HepG2 (cell line): Measurements from ENCODE around the gene PIH1D2. TPM values are rescaled to one million over a fixed set of nuclear protein-coding genes. Genes with fewer than 3 reads are reported as not detected.

Source experiments
- FOSL2 ChIP-seq: sonication (generic); formaldehyde crosslinking; IDR thresholded peaks from 2 replicates; pipeline ENCODE4 v1.4.0; 2020; ENCODE audit warnings: missing genetic modification reagents
- HOXA9 ChIP-seq: sonication (generic); formaldehyde crosslinking; IDR thresholded peaks from 2 replicates; pipeline ENCODE4 v1.8.1; 2022; ENCODE audit warnings: missing genetic modification reagents, mild to moderate bottlenecking, moderate library complexity, borderline replicate concordance
- JDP2 ChIP-seq: sonication (generic); formaldehyde crosslinking; IDR thresholded peaks from 2 replicates; pipeline ENCODE4 v1.8.1; 2022; ENCODE audit warnings: missing genetic modification reagents, borderline replicate concordance
- MEIS2 ChIP-seq: sonication (generic); formaldehyde crosslinking; IDR thresholded peaks from 2 replicates; pipeline ENCODE4 v1.9.0; 2021; ENCODE audit warnings: mild to moderate bottlenecking, missing genetic modification reagents
- NCOA1 ChIP-seq: sonication (generic); formaldehyde crosslinking; IDR thresholded peaks from 2 replicates; pipeline ENCODE4 v1.9.0; 2021; ENCODE audit warnings: missing genetic modification reagents
- NFIC ChIP-seq: IDR thresholded peaks from 2 replicates; pipeline ENCODE4 v1.6.1; 2012; ENCODE audit warnings: mild to moderate bottlenecking, low read length, inconsistent platforms
- NONO ChIP-seq, 2 experiments: fragments of 450-650 bp in 1 of 2; sonication (generic) in 1 of 2; formaldehyde crosslinking in 1 of 2; IDR thresholded peaks in 1 of 2; conservative IDR thresholded peaks in 1 of 2; 2 replicates each; pipeline versions ENCODE4 v1.6.1 to v1.8.0; 2017 to 2022; ENCODE audit warnings: mild to moderate bottlenecking in 1 of 2, missing genetic modification reagents in 1 of 2, moderate library complexity in 1 of 2
- PTBP1 ChIP-seq: fragments of 200-400 bp; formaldehyde crosslinking; IDR thresholded peaks from 2 replicates; pipeline ENCODE4 v1.6.1; 2018; ENCODE audit warnings: low read length, low read depth; ENCODE audit not compliant: poor library complexity, severe bottlenecking
- REXO4 ChIP-seq: sonication (generic); formaldehyde crosslinking; IDR thresholded peaks from 2 replicates; pipeline ENCODE4 v1.8.0; 2022; ENCODE audit warnings: missing genetic modification reagents, mild to moderate bottlenecking, borderline replicate concordance
- SP140L ChIP-seq: sonication (generic); formaldehyde crosslinking; IDR thresholded peaks from 2 replicates; pipeline ENCODE4 v1.4.0; 2020; ENCODE audit warnings: missing genetic modification reagents, borderline replicate concordance
- SSRP1 ChIP-seq: IDR thresholded peaks from 2 replicates; pipeline ENCODE4 v1.6.1; 2016; ENCODE audit warnings: control low read depth
- YEATS2 ChIP-seq: sonication (generic); formaldehyde crosslinking; IDR thresholded peaks from 2 replicates; pipeline ENCODE4 v1.4.0; 2020; ENCODE audit warnings: missing genetic modification reagents, borderline replicate concordance
- ZBTB20 ChIP-seq: sonication (generic); formaldehyde crosslinking; IDR thresholded peaks from 2 replicates; pipeline ENCODE4 v1.8.1; 2023; ENCODE audit warnings: missing genetic modification reagents, low read depth, mild to moderate bottlenecking, borderline replicate concordance
- ZFP41 ChIP-seq: sonication (generic); formaldehyde crosslinking; IDR thresholded peaks from 2 replicates; pipeline ENCODE4 v1.4.0; 2020; ENCODE audit warnings: mild to moderate bottlenecking, missing genetic modification reagents, borderline replicate concordance
- ZNF12 ChIP-seq: sonication (generic); formaldehyde crosslinking; IDR thresholded peaks from 2 replicates; pipeline ENCODE4 v1.5.0; 2020; ENCODE audit warnings: missing genetic modification reagents
- ZNF207 ChIP-seq: fragments of 450-650 bp; IDR thresholded peaks from 2 replicates; pipeline ENCODE4 v1.6.1; 2016; ENCODE audit warnings: antibody characterized with exemption, borderline replicate concordance
- ZNF781 ChIP-seq: sonication (generic); formaldehyde crosslinking; IDR thresholded peaks from 2 replicates; pipeline ENCODE4 v1.5.1; 2020; ENCODE audit warnings: borderline replicate concordance, mild to moderate bottlenecking, missing genetic modification reagents; ENCODE audit errors: not compliant biosample characterization
- ZSCAN20 ChIP-seq: sonication (generic); formaldehyde crosslinking; IDR thresholded peaks from 2 replicates; pipeline ENCODE4 v1.4.0; 2020; ENCODE audit warnings: missing genetic modification reagents, mild to moderate bottlenecking, borderline replicate concordance
- ZSCAN22 ChIP-seq: sonication (generic); formaldehyde crosslinking; IDR thresholded peaks from 2 replicates; pipeline ENCODE4 v1.4.0; 2020; ENCODE audit warnings: mild to moderate bottlenecking, missing genetic modification reagents
- ZZZ3 ChIP-seq: sonication (generic); formaldehyde crosslinking; IDR thresholded peaks from 2 replicates; pipeline ENCODE4 v1.4.0; 2020; ENCODE audit warnings: missing genetic modification reagents, mild to moderate bottlenecking, borderline replicate concordance
- polyA plus RNA-seq, 8 experiments: library from polyadenylated mRNA; depleted of rRNA in 3 of 8; stranded (reverse) in 7 of 8; unstranded in 1 of 8; fragments of >200 nt; fragmentation: Illumina TruSeq in 4 of 8; extraction: Trizol in 4 of 8; gene quantifications; 2 replicates each; pipeline versions ENCODE4 v1.2.1 to v1.2.3, GENCODE V29; 2011 to 2016; ENCODE audit warnings: low read depth in 4 of 8, missing spikeins in 1 of 8, mixed read lengths in 1 of 8; ENCODE audit not compliant: insufficient read depth in 1 of 8
- total RNA-seq, 5 experiments: library from RNA; depleted of rRNA; stranded (reverse); fragments of >200 nt; fragmentation: Illumina TruSeq; extraction: Trizol; gene quantifications; 2 replicates each; pipeline ENCODE4 v1.2.3, GENCODE V29; 2016; ENCODE audit warnings: low read depth in 1 of 5
- TF ChIP-seq, protein P1 (sequence below): sonication (generic); formaldehyde crosslinking; conservative IDR thresholded peaks from 2 replicates; pipeline ENCODE4 v1.8.0; 2022; ENCODE audit warnings: low read depth, missing genetic modification reagents
- TF ChIP-seq, protein P2 (sequence below): sonication (generic); formaldehyde crosslinking; IDR thresholded peaks from 2 replicates; pipeline ENCODE4 v1.4.0; 2020; ENCODE audit warnings: missing genetic modification reagents
- TF ChIP-seq, protein P3 (sequence below): sonication (generic); formaldehyde crosslinking; IDR thresholded peaks from 2 replicates; pipeline ENCODE4 v1.8.0; 2022; ENCODE audit warnings: mild to moderate bottlenecking, missing genetic modification reagents, moderate library complexity
- TF ChIP-seq, protein P4 (sequence below), 2 experiments: fragments of 450-650 bp in 1 of 2; sonication (generic) in 1 of 2; formaldehyde crosslinking; IDR thresholded peaks; 2 replicates each; pipeline versions ENCODE4 v1.5.0 to v1.8.0; 2020 to 2022; ENCODE audit warnings: mild to moderate bottlenecking in 1 of 2, missing genetic modification reagents in 1 of 2

The PIH1D2 gene
- total and polyA plus RNA-seq, 2 of the 13 experiments (the other 11 are each of a cell fraction or from before 2014, with no cell fraction given) = 0.49 to 2.7 TPM

DNA sequence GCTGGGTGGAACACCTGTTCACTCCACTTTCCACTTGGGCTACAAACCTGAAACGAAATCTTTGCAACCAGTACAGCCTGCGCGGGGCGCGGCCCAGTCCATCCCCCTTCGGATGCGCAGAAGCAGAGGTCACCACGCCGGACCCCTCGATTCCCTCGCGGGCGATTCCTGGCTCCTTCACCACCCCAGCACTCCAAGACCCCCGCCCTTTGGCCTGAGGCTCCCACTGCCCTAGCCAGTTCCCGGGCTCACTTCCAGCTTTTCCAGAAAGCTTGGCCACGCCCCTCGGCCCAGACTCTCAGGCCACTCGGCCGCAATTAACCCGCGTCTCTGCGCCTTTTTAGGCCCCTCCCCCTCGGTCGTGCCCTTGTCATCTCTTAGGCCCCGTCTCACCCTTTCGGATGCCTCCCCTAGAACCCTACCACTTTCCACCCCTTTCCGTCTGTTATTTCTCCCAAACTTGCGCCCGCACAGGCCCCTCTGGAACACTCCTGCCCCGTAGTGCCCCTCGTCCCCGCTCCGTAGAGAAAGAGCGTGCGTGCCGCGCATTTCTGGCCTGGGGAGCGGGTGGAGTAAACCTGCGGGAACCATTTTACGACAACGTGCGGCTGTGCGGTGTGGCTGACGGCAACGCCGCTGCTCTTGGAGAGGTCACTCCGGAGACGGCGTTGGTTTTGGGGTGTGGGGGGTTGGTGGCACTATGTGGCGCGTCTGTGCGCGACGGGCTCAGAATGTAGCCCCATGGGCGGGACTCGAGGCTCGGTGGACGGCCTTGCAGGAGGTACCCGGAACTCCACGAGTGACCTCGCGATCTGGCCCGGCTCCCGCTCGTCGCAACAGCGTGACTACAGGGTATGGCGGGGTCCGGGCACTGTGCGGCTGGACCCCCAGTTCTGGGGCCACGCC lies 48.8 kb downstream of the PIH1D2 start, which contains the start of gene DLAT (continued):
- TF ChIP-seq ZNF207 (no peak), SSRP1 (CRISPR knock-in tag) (no peak), ZBTB20 (CRISPR knock-in tag) (peak; percentile 76), MEIS2 (peak; percentile 69; the same call in 1 of the 2 replicates), ZNF781 (CRISPR knock-in tag) (peak; percentile 81), ZZZ3 (peak; percentile 93; the same call in 1 of the 2 replicates), REXO4 (no peak), FOSL2 (peak; percentile 50), NONO (IDR thresholded peaks at IDR 0.05) (no peak), NONO (CRISPR knock-in tag; conservative IDR thresholded peaks at IDR 0.05) (peak; percentile 93), ZFP41 (CRISPR knock-in tag) (no peak), SP140L (peak; percentile 95), YEATS2 (peak; percentile 90), ZNF12 (CRISPR knock-in tag) (0 out of 2 replicates have a peak, but pooled peaks have one; percentile 16), ZSCAN22 (peak; percentile 63; the same call in 1 of the 2 replicates), ZSCAN20 (peak; percentile 88), JDP2 (CRISPR knock-in tag) (no peak), PTBP1 (peak; percentile 85), HOXA9 (CRISPR knock-in tag) (peak; percentile 87), NFIC (no peak), NCOA1 (CRISPR knock-in tag) (no peak)
- TF ChIP-seq, protein P1, sequence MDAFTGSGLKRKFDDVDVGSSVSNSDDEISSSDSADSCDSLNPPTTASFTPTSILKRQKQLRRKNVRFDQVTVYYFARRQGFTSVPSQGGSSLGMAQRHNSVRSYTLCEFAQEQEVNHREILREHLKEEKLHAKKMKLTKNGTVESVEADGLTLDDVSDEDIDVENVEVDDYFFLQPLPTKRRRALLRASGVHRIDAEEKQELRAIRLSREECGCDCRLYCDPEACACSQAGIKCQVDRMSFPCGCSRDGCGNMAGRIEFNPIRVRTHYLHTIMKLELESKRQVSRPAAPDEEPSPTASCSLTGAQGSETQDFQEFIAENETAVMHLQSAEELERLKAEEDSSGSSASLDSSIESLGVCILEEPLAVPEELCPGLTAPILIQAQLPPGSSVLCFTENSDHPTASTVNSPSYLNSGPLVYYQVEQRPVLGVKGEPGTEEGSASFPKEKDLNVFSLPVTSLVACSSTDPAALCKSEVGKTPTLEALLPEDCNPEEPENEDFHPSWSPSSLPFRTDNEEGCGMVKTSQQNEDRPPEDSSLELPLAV (CRISPR knock-in tag) = peak; percentile 74; the same call in 1 of the 2 replicates
- TF ChIP-seq, protein P2, sequence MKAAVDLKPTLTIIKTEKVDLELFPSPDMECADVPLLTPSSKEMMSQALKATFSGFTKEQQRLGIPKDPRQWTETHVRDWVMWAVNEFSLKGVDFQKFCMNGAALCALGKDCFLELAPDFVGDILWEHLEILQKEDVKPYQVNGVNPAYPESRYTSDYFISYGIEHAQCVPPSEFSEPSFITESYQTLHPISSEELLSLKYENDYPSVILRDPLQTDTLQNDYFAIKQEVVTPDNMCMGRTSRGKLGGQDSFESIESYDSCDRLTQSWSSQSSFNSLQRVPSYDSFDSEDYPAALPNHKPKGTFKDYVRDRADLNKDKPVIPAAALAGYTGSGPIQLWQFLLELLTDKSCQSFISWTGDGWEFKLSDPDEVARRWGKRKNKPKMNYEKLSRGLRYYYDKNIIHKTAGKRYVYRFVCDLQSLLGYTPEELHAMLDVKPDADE = peak; percentile 75; the same call in 1 of the 2 replicates
- TF ChIP-seq, protein P3, sequence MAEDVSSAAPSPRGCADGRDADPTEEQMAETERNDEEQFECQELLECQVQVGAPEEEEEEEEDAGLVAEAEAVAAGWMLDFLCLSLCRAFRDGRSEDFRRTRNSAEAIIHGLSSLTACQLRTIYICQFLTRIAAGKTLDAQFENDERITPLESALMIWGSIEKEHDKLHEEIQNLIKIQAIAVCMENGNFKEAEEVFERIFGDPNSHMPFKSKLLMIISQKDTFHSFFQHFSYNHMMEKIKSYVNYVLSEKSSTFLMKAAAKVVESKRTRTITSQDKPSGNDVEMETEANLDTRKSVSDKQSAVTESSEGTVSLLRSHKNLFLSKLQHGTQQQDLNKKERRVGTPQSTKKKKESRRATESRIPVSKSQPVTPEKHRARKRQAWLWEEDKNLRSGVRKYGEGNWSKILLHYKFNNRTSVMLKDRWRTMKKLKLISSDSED (CRISPR knock-in tag) = no peak
- TF ChIP-seq, protein P4, sequence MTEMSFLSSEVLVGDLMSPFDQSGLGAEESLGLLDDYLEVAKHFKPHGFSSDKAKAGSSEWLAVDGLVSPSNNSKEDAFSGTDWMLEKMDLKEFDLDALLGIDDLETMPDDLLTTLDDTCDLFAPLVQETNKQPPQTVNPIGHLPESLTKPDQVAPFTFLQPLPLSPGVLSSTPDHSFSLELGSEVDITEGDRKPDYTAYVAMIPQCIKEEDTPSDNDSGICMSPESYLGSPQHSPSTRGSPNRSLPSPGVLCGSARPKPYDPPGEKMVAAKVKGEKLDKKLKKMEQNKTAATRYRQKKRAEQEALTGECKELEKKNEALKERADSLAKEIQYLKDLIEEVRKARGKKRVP (CRISPR knock-in tag; IDR thresholded peaks at IDR 0.05) = peak in 1 of 2 experiments; percentile 77; a peak in 2 of 4 replicates
